ENCODE measurements around the gene PPP1R15A.

The PPP1R15A gene

GRCh38 chr19:48881741-48882657, 9.8 kb downstream of the PPP1R15A start:
- TF ChIP-seq, protein P1, sequence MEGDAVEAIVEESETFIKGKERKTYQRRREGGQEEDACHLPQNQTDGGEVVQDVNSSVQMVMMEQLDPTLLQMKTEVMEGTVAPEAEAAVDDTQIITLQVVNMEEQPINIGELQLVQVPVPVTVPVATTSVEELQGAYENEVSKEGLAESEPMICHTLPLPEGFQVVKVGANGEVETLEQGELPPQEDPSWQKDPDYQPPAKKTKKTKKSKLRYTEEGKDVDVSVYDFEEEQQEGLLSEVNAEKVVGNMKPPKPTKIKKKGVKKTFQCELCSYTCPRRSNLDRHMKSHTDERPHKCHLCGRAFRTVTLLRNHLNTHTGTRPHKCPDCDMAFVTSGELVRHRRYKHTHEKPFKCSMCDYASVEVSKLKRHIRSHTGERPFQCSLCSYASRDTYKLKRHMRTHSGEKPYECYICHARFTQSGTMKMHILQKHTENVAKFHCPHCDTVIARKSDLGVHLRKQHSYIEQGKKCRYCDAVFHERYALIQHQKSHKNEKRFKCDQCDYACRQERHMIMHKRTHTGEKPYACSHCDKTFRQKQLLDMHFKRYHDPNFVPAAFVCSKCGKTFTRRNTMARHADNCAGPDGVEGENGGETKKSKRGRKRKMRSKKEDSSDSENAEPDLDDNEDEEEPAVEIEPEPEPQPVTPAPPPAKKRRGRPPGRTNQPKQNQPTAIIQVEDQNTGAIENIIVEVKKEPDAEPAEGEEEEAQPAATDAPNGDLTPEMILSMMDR (IDR thresholded peaks at IDR 0.05) = no peak

- TF ChIP-seq, protein P1 (IDR thresholded peaks at IDR 0.05) = no peak
These were observed 11.5 kb downstream of the PPP1R15A start for GRCh38 chr19:48883726-48884125.

- TF ChIP-seq, protein P1 (IDR thresholded peaks at IDR 0.05) = no peak
These were observed 15.8 kb downstream of the PPP1R15A start for GRCh38 chr19:48887861-48888612.

DNA sequence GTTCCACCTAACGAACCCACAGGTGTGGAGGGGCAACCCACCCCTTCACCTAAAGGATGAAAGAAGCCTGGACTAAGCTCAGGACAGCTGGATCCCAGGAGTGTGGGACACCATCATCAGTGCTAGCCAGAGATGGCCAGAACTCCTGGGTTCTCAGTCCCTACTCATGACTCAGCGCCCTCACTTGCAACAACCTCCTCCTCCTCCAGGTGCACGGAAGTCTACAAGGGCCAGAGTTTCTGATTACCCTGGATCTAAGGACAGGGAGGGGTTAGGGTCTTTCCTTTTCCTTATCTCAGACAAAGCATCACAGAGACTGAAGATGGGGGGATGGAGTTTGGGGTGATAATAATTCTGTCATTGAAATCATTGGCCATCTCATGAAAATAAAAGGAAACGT, 18.3 kb downstream of the PPP1R15A start:
- TF ChIP-seq, protein P1 (IDR thresholded peaks at IDR 0.05) = no peak

- TF ChIP-seq, protein P1 (IDR thresholded peaks at IDR 0.05) = no peak
These were observed 23.0 kb downstream of the PPP1R15A start for GRCh38 chr19:48895226-48895625.

DNA sequence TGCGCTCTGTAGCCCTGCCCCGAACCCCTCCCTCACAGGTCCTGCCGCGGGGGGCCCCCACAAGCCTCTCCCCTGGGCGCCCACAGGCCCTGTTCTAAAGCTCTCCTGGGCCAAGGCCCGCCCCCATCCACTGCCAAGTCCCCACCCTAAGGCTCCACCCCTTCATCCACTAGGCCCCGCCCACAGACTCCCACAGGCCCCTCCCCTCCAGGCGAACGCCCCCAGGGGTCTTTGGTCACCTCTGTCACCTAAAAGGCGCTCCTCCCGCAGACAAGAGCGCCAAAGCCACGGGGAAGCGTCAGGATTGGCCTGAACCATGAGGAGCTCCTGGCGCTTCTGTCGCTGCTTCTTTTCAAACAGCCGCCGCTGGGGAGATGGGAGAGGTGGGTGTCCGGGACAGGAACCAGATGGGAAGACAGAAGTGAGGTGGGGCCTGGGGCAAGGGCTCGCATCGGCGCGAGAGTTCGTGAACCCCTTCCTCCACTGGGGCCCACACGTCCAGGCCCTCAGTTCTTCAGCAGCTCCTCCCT, 24.0 kb downstream of the PPP1R15A start:
- TF ChIP-seq, protein P1 (IDR thresholded peaks at IDR 0.05) = no peak

- TF ChIP-seq, protein P1 (IDR thresholded peaks at IDR 0.05) = no peak
These were observed 25.0 kb downstream of the PPP1R15A start for GRCh38 chr19:48897181-48897580.
